Thyroid gland (tissue), 4 donors: ENCODE measurements around the gene LSM3. TPM values are rescaled to one million over a fixed set of nuclear protein-coding genes. Genes with fewer than 3 reads are reported as not detected.

Experiments used
- DNase-seq, 2 donors: peaks; one replicate each; pipeline ENCODE4 v3.0.0-alpha.2; 2019
- H3K27ac ChIP-seq, 3 donors: fragments of 200-600 bp; sonication (generic); 1 replicate in 2 of 3; 2 replicates in 1 of 3; pipeline ENCODE4 v1.5.1; 2016 to 2019; ENCODE audit warnings: mild to moderate bottlenecking in 1 of 3, moderate library complexity in 1 of 3
- H3K27me3 ChIP-seq: fragments of 200-600 bp; sonication (generic); one replicate; pipeline ENCODE4 v1.5.1; 2019
- H3K36me3 ChIP-seq, 2 donors: fragments of 200-600 bp; sonication (generic); one replicate each; pipeline ENCODE4 v1.5.1; 2016 to 2019
- H3K4me1 ChIP-seq, 2 donors: fragments of 200-600 bp; sonication (generic); one replicate each; pipeline ENCODE4 v1.5.1; 2017 to 2019
- H3K4me3 ChIP-seq, 3 donors: fragments of 200-600 bp; sonication (generic); replicated peaks in 1 of 3; 1 replicate in 2 of 3; 2 replicates in 1 of 3; pipeline ENCODE4 v1.5.1; 2016; ENCODE audit warnings: mild to moderate bottlenecking in 1 of 3
- H3K9me3 ChIP-seq: fragments of 200-600 bp; sonication (generic); one replicate; pipeline ENCODE4 v1.5.1; 2017
- POLR2A ChIP-seq, 2 donors: fragments of 450-650 bp; IDR thresholded peaks; one replicate each; pipeline ENCODE4 v1.6.1; 2017; ENCODE audit warnings: antibody characterized with exemption in 2 of 2, mild to moderate bottlenecking in 2 of 2, moderate library complexity in 1 of 2
- WGBS, 2 donors: methylation state at CpG; one replicate each; pipeline ENCODE4 v1.1.5; 2017; 5-methylcytosine and 5-hydroxymethylcytosine counted together
- intact Hi-C: fragments of 100-400 bp; cut with DNase I; formaldehyde crosslinking; loops from one replicate; pipeline ENCODE4 v1.15.1; 2023
- total RNA-seq, 4 donors: library from RNA; depleted of rRNA; stranded (reverse); fragments of >200 nt; gene quantifications; one replicate each; pipeline ENCODE4 v1.2.3, GENCODE V29; 2016
- TF ChIP-seq, protein P1 (sequence below), 6 experiments: fragments of 200-600 bp in 3 of 6; fragments of 450-650 bp in 3 of 6; sonication (generic) in 3 of 6; IDR thresholded peaks; one replicate each; pipeline ENCODE4 v1.5.1; 2016 to 2019; ENCODE audit warnings: antibody characterized with exemption in 6 of 6, mild to moderate bottlenecking in 2 of 6, inconsistent platforms in 1 of 6, moderate library complexity in 1 of 6

LSM3 gene
- total RNA-seq, 4 donors from 2014 or later: 9.9 to 15.6 (median 15.3) TPM

- peaks cover 50 to 69% of the 10 kb centered on the region in 2 donors for H3K4me1 ChIP-seq
- no peaks in the 10 kb centered on the region for H3K9me3 ChIP-seq
- no peaks in the 10 kb centered on the region for H3K36me3 ChIP-seq
- WGBS, 2 donors: 81 to 94% methylated on average over 4 of the region's 4 CpGs
- no peak overlapping the region for H3K27ac ChIP-seq
- H3K27me3 ChIP-seq: no peaks in the 10 kb centered on the region
- H3K4me3 ChIP-seq: no peak overlapping the region
- DNase-seq: no peak
- TF ChIP-seq, protein P1, sequence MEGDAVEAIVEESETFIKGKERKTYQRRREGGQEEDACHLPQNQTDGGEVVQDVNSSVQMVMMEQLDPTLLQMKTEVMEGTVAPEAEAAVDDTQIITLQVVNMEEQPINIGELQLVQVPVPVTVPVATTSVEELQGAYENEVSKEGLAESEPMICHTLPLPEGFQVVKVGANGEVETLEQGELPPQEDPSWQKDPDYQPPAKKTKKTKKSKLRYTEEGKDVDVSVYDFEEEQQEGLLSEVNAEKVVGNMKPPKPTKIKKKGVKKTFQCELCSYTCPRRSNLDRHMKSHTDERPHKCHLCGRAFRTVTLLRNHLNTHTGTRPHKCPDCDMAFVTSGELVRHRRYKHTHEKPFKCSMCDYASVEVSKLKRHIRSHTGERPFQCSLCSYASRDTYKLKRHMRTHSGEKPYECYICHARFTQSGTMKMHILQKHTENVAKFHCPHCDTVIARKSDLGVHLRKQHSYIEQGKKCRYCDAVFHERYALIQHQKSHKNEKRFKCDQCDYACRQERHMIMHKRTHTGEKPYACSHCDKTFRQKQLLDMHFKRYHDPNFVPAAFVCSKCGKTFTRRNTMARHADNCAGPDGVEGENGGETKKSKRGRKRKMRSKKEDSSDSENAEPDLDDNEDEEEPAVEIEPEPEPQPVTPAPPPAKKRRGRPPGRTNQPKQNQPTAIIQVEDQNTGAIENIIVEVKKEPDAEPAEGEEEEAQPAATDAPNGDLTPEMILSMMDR (IDR thresholded peaks at IDR 0.05): no peak
- no peak for TF ChIP-seq POLR2A (IDR thresholded peaks at IDR 0.05)
- intact Hi-C loops: no loop called here
Observed at GRCh38 chr3:14240366-14240765, 61.7 kb downstream of the LSM3 start.

DNA sequence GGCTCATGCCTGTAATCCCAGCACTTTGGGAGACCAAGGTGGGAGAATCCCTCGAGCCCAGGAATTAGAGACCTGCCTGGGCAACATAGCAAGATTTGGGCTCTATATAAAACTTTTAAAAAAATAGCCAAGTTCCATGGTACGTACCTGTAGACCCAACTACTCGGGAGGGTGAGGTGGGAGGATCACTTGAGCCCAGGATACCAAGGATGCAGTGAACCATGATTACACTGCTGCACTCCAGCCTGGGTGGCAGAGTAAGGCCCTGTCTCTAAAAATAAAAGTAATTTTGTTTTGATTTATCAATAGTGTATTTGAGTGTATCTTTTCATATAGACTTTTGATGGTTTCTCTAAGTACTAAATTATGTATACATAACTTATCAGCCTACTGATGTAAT is 63.1 kb downstream of the LSM3 start:
- 35% methylated on average over 3 of the region's 3 CpGs for WGBS, 2 donors
- Histone ChIP-seq H3K4me1 (peaks cover 43 to 70% of the 10 kb centered on the region in 2 donors), H3K9me3 (no peaks in the 10 kb centered on the region), H3K36me3 (no peaks in the 10 kb centered on the region), H3K27me3 (no peaks in the 10 kb centered on the region), H3K27ac (peak overlapping the region; percentile 88 to 94 (median 88)), H3K4me3 (no peak overlapping the region)
- TF ChIP-seq, protein P1 (IDR thresholded peaks at IDR 0.05): no peak
- TF ChIP-seq POLR2A (IDR thresholded peaks at IDR 0.05): peak in 1 of 2 donors; percentile 51
- DNase-seq: peak; percentile 85
- intact Hi-C loops: no loop called here

GRCh38 chr3:14242490-14243311 is 64.1 kb downstream of the LSM3 start:
- Histone ChIP-seq H3K36me3 (no peaks in the 10 kb centered on the region), H3K27me3 (no peaks in the 10 kb centered on the region), H3K4me3 (no peak overlapping the region), H3K27ac (peak overlapping the region; percentile 88 to 94 (median 88)), H3K4me1 (peaks cover 34 to 61% of the 10 kb centered on the region in 2 donors), H3K9me3 (no peaks in the 10 kb centered on the region)
- TF ChIP-seq POLR2A (IDR thresholded peaks at IDR 0.05): no peak
- TF ChIP-seq, protein P1 (IDR thresholded peaks at IDR 0.05): no peak
- intact Hi-C loops: no loop called here
- no peak for DNase-seq
- 74 to 82% methylated on average over 12 of the region's 12 CpGs for WGBS, 2 donors

- no peaks in the 10 kb centered on the region for H3K9me3 ChIP-seq
- no peak overlapping the region for H3K4me3 ChIP-seq
- TF ChIP-seq, protein P1 (IDR thresholded peaks at IDR 0.05): no peak
- TF ChIP-seq POLR2A (IDR thresholded peaks at IDR 0.05): no peak
- no peak for DNase-seq
- WGBS, 2 donors: 73 to 84% methylated on average over 5 of the region's 5 CpGs
- peaks cover 43 to 69% of the 10 kb centered on the region in 2 donors for H3K4me1 ChIP-seq
- no peak overlapping the region for H3K27ac ChIP-seq
- intact Hi-C loops: no loop called here
- H3K36me3 ChIP-seq: no peaks in the 10 kb centered on the region
- no peaks in the 10 kb centered on the region for H3K27me3 ChIP-seq
Observed at GRCh38 chr3:14243782-14244181, 65.2 kb downstream of the LSM3 start.

DNA sequence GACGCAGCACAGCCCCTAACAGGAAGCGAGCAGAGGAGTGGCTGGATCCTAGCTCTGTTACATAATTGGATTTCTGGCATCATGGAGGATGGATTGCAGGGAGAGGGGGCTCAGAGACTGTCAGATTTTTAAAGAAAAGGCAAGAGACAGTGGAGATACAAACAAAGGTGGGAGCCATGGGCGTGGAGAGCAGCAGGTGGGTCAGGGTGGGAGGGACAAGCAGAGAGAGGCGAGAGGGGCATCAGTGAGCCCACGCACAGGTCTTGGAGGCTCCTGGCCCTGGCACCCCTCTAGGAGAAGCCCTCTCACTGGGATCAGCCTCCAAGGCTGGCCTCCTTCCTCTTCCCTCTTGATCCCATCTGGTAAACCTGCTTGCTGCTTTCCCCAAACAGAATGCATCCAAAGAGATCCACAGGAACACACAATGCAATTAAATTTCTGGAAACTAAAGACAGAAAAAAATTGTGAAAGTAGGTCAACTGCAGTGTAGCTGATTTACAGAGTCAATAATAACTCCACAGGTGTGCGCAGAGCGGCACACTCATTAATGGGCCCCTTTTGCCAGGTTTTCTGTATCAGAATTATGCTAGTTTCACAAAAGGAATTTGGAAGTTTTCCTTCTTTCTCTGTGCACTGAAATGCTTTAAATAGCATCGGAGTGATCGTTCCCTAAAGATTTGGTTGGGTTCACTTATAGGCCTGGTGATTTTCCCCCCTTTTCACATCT is 66.1 kb downstream of the LSM3 start:
- DNase-seq: no peak
- TF ChIP-seq POLR2A (IDR thresholded peaks at IDR 0.05): no peak
- TF ChIP-seq, protein P1 (IDR thresholded peaks at IDR 0.05): no peak
- Histone ChIP-seq H3K27ac (peak overlapping the region in 2 of 3 donors; percentile 38 to 71), H3K4me1 (peaks cover 43 to 78% of the 10 kb centered on the region in 2 donors), H3K9me3 (no peaks in the 10 kb centered on the region), H3K36me3 (no peaks in the 10 kb centered on the region), H3K27me3 (no peaks in the 10 kb centered on the region), H3K4me3 (no peak overlapping the region)
- intact Hi-C loops: no loop called here
- 90 to 94% methylated on average over 9 of the region's 9 CpGs for WGBS, 2 donors
